ENCODE data around the gene GTF2IRD1. TPM values are rescaled to one million over a fixed set of nuclear protein-coding genes. Genes with fewer than 3 reads are reported as not detected.

The GTF2IRD1 gene
- total and polyA plus RNA-seq, 2 experiments from 2014 or later, result 28.7 to 37.1 TPM

GRCh38 chr7:74617180-74617744 is 163.6 kb downstream of the GTF2IRD1 start:
- Mint-ChIP-seq H3K27ac (peak overlapping the region; percentile 89), H3K9me3 (no peaks in the 10 kb centered on the region), H3K4me3 (no peak overlapping the region), H3K36me3 (ENCODE audit: low read depth) (no peaks in the 10 kb centered on the region), H3K4me1 (peaks cover 25% of the 10 kb centered on the region), H3K27me3 (ENCODE audit: insufficient read depth, low read depth, poor library complexity) (peaks cover 8% of the 10 kb centered on the region)
- H2AFZ ChIP-seq, result peak overlapping the region; percentile 99
- peak overlapping the region; percentile 84 for H3K27ac ChIP-seq (ENCODE audit: low read depth)
- H3K4me2 ChIP-seq, result peak overlapping the region; percentile 53; the same call in 1 of the 2 replicates
- H3K4me3 ChIP-seq, result no peak overlapping the region
- ATAC-seq (peak; percentile 64), DNase-seq (ENCODE audit: low spot score) (peak; percentile 68)
- no peaks in the 10 kb centered on the region for H3K9me2 ChIP-seq (ENCODE audit: insufficient read depth)
- no peaks in the 10 kb centered on the region for H3K79me2 ChIP-seq (replicated peaks; ENCODE audit: insufficient read depth)
- H3F3A ChIP-seq (replicated peaks; ENCODE audit: low read depth), result 0 out of 2 replicates have a peak, but pooled peaks cover 8% of the 10 kb centered on the region
- no peaks in the 10 kb centered on the region for H4K20me1 ChIP-seq (replicated peaks; ENCODE audit: insufficient read depth)
- TF ChIP-seq CTCF (conservative IDR thresholded peaks at IDR 0.05; ENCODE audit: low read depth in 2 of 2), result no peak
- TF ChIP-seq POLR2AphosphoS5 (IDR thresholded peaks at IDR 0.05; ENCODE audit: low read depth), result 0 out of 2 replicates have a peak, but pooled peaks have one; percentile 26
- no peaks in the 10 kb centered on the region for H3K36me3 ChIP-seq (ENCODE audit: insufficient read depth)
- peaks cover 19% of the 10 kb centered on the region for H3K4me1 ChIP-seq (ENCODE audit: insufficient read depth)
- no peaks in the 10 kb centered on the region for H3K27me3 ChIP-seq (ENCODE audit: insufficient read depth)

- Mint-ChIP-seq H3K4me1 (peaks cover 19% of the 10 kb centered on the region), H3K4me3 (no peak overlapping the region), H3K9me3 (no peaks in the 10 kb centered on the region), H3K27ac (no peak overlapping the region), H3K36me3 (ENCODE audit: low read depth) (no peaks in the 10 kb centered on the region), H3K27me3 (ENCODE audit: insufficient read depth, low read depth, poor library complexity) (peaks cover 6% of the 10 kb centered on the region)
- peaks cover 19% of the 10 kb centered on the region for H3K4me1 ChIP-seq (ENCODE audit: insufficient read depth)
- H3K27ac ChIP-seq (ENCODE audit: low read depth), result 0 out of 2 replicates have a peak overlapping the region, but pooled peaks have one; percentile 48
- H4K20me1 ChIP-seq (replicated peaks; ENCODE audit: insufficient read depth), result no peaks in the 10 kb centered on the region
- H3K27me3 ChIP-seq (ENCODE audit: insufficient read depth), result no peaks in the 10 kb centered on the region
- ATAC-seq, result peak; percentile 72
- H3K36me3 ChIP-seq (ENCODE audit: insufficient read depth), result no peaks in the 10 kb centered on the region
- H3K9me2 ChIP-seq (ENCODE audit: insufficient read depth), result no peaks in the 10 kb centered on the region
- no peak for TF ChIP-seq STAT1 (IDR thresholded peaks at IDR 0.05; ENCODE audit: unreplicated experiment)
- TF ChIP-seq ZNF114 (CRISPR knock-in tag; IDR thresholded peaks at IDR 0.05), result no peak
- no peak for TF ChIP-seq EZH2 (IDR thresholded peaks at IDR 0.05; ENCODE audit: low read depth, unreplicated experiment)
- TF ChIP-seq REST (IDR thresholded peaks at IDR 0.05; ENCODE audit: unreplicated experiment), result no peak
- H2AFZ ChIP-seq, result peak overlapping the region; percentile 91; the same call in 1 of the 2 replicates
- no peak overlapping the region for H3K4me2 ChIP-seq
- no peaks in the 10 kb centered on the region for H3K79me2 ChIP-seq (replicated peaks; ENCODE audit: insufficient read depth)
- 0 out of 2 replicates have a peak, but pooled peaks cover 8% of the 10 kb centered on the region for H3F3A ChIP-seq (replicated peaks; ENCODE audit: low read depth)
- peak; percentile 44 for DNase-seq (ENCODE audit: low spot score)
- H3K4me3 ChIP-seq, result no peak overlapping the region
These were observed 165.6 kb downstream of the GTF2IRD1 start for GRCh38 chr7:74619235-74619860.
